Neural cell (in vitro differentiated cells): ENCODE data around the gene RRP7A.

Experiments
- EP300 ChIP-seq: fragments of 450-650 bp; conservative IDR thresholded peaks from 2 replicates; pipeline ENCODE4 v1.6.1; 2014; ENCODE audit warnings: antibody characterized with exemption, mild to moderate bottlenecking, moderate library complexity; ENCODE audit not compliant: poor library complexity, severe bottlenecking
- TF ChIP-seq, protein P1 (sequence below): fragments of 450-650 bp; IDR thresholded peaks from 2 replicates; pipeline ENCODE4 v1.5.1; 2014; ENCODE audit warnings: antibody characterized with exemption, mild to moderate bottlenecking, moderate library complexity; ENCODE audit not compliant: poor library complexity, severe bottlenecking

DNA sequence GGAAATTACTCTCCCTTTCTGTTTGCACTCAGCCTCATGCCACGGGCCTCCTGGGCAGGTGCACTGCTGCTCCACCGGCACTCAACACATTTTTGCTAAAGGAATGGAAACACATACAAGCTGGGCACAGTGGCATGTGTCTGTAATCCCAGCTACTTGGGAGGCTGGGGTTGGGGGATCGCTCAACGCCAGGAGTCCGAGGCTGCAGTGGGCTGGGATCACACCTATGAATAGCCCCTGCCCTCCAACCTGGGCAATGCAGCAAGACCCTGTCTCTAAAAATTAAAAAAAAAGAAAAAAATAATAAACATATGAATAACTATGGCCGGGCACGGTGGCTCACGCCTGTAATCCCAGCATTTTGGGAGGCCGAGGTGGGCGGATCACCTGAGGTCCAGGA is 30.6 kb downstream of the RRP7A start:
- no peak for TF ChIP-seq EP300
- TF ChIP-seq, protein P1, sequence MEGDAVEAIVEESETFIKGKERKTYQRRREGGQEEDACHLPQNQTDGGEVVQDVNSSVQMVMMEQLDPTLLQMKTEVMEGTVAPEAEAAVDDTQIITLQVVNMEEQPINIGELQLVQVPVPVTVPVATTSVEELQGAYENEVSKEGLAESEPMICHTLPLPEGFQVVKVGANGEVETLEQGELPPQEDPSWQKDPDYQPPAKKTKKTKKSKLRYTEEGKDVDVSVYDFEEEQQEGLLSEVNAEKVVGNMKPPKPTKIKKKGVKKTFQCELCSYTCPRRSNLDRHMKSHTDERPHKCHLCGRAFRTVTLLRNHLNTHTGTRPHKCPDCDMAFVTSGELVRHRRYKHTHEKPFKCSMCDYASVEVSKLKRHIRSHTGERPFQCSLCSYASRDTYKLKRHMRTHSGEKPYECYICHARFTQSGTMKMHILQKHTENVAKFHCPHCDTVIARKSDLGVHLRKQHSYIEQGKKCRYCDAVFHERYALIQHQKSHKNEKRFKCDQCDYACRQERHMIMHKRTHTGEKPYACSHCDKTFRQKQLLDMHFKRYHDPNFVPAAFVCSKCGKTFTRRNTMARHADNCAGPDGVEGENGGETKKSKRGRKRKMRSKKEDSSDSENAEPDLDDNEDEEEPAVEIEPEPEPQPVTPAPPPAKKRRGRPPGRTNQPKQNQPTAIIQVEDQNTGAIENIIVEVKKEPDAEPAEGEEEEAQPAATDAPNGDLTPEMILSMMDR = no peak
